Peyer's patch (tissue), 4 donors: Measurements from ENCODE around the gene LIX1.

Experiments
- POLR2A ChIP-seq, 2 donors: fragments of 450-650 bp; IDR thresholded peaks; one replicate each; pipeline ENCODE4 v1.5.1; 2017; ENCODE audit warnings: antibody characterized with exemption in 2 of 2, mild to moderate bottlenecking in 2 of 2, moderate library complexity in 2 of 2
- TF ChIP-seq, protein P1 (sequence below), 6 experiments: fragments of 450-650 bp in 4 of 6; fragments of 200-600 bp in 2 of 6; sonication (generic) in 1 of 6; IDR thresholded peaks; one replicate each; pipeline ENCODE4 v1.5.1; 2017 to 2019; ENCODE audit warnings: antibody characterized with exemption in 6 of 6, mild to moderate bottlenecking in 3 of 6, moderate library complexity in 1 of 6

GRCh38 chr5:97062046-97062445, 80.4 kb downstream of the LIX1 start:
- TF ChIP-seq POLR2A (IDR thresholded peaks at IDR 0.05) = no peak
- TF ChIP-seq, protein P1, sequence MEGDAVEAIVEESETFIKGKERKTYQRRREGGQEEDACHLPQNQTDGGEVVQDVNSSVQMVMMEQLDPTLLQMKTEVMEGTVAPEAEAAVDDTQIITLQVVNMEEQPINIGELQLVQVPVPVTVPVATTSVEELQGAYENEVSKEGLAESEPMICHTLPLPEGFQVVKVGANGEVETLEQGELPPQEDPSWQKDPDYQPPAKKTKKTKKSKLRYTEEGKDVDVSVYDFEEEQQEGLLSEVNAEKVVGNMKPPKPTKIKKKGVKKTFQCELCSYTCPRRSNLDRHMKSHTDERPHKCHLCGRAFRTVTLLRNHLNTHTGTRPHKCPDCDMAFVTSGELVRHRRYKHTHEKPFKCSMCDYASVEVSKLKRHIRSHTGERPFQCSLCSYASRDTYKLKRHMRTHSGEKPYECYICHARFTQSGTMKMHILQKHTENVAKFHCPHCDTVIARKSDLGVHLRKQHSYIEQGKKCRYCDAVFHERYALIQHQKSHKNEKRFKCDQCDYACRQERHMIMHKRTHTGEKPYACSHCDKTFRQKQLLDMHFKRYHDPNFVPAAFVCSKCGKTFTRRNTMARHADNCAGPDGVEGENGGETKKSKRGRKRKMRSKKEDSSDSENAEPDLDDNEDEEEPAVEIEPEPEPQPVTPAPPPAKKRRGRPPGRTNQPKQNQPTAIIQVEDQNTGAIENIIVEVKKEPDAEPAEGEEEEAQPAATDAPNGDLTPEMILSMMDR (IDR thresholded peaks at IDR 0.05) = no peak
